HK-2 (cell line): Measurements from ENCODE around the gene GANAB.
"Not testable (repeated sequence)": the region's sequence is repeated elsewhere in the genome, so short reads cannot be mapped to it uniquely, and the experiment has no call there.

Experiments
- DNase-seq: peaks from one replicate; pipeline ENCODE4 v3.0.0-alpha.2; 2018; ENCODE audit not compliant: unreplicated experiment

The GANAB gene

GRCh38 chr11:62667460-62667859 lies 21.0 kb upstream of the GANAB start:
- no peak for DNase-seq

- no peak for DNase-seq
Observed at GRCh38 chr11:62666259-62666926, 20.0 kb upstream of the GANAB start.

- DNase-seq, result peak; percentile 57
Observed at GRCh38 chr11:62665599-62666258, 19.3 kb upstream of the GANAB start.

GRCh38 chr11:62665075-62665598 lies 18.7 kb upstream of the GANAB start, which contains the start of the genes C11orf98 and CSKMT:
Gene C11orf98 (minus strand): TSS chr11:62665210. CDS start chr11:62665169, 41 bp downstream.
Gene CSKMT (plus strand): TSS chr11:62665312. CDS start chr11:62665880, 568 bp downstream.
- DNase-seq, result peak; percentile 93

GRCh38 chr11:62664405-62665074 lies 18.1 kb upstream of the GANAB start:
- DNase-seq, result peak; percentile 48

GRCh38 chr11:62656796-62657429 lies 10.5 kb upstream of the GANAB start:
- DNase-seq, result no peak

- no peak for DNase-seq
Observed at GRCh38 chr11:62654297-62654696, 7.9 kb upstream of the GANAB start.

GRCh38 chr11:62652161-62653006 lies 6.0 kb upstream of the GANAB start:
- no peak for DNase-seq

- not testable (repeated sequence) for DNase-seq
Observed at GRCh38 chr11:62650283-62650682, 3.9 kb upstream of the GANAB start.

- DNase-seq, result no peak
Observed at GRCh38 chr11:62649486-62649885, 3.1 kb upstream of the GANAB start.

GRCh38 chr11:62648967-62649364 lies 2.6 kb upstream of the GANAB start:
- DNase-seq, result no peak

- no peak for DNase-seq
Observed at GRCh38 chr11:62648185-62648966, 2.0 kb upstream of the GANAB start.

GRCh38 chr11:62647609-62648005 lies 1.2 kb upstream of the GANAB start:
- DNase-seq, result no peak

GRCh38 chr11:62646825-62647608 lies 604 bp upstream of the GANAB start:
- no peak for DNase-seq

- no peak for DNase-seq
Observed at GRCh38 chr11:62645671-62645945, 805 bp downstream of the GANAB start.

GRCh38 chr11:62644220-62644619 lies 2.2 kb downstream of the GANAB start:
- DNase-seq, result no peak

- no peak for DNase-seq
Observed at GRCh38 chr11:62632492-62632891, 13.9 kb downstream of the GANAB start.

- DNase-seq, result no peak
Observed at GRCh38 chr11:62627713-62628112, 18.7 kb downstream of the GANAB start.

- no peak for DNase-seq
Observed at GRCh38 chr11:62622476-62623089, 23.8 kb downstream of the GANAB start.
